Ovary (tissue), 9 donors: ENCODE data around the gene RNF123. TPM values are rescaled to one million over a fixed set of nuclear protein-coding genes. Genes with fewer than 3 reads are reported as not detected.

Experiments used
- DNase-seq, 5 donors: peaks; one replicate each; pipeline ENCODE4 v3.0.0-alpha.2; 2019 to 2020
- H3K27ac ChIP-seq, 2 donors: fragments of 200-600 bp; one replicate each; pipeline versions ENCODE4 v1.5.1 to v1.8.0; 2019 to 2022
- H3K27me3 ChIP-seq: fragments of 200-600 bp; one replicate; pipeline ENCODE4 v1.8.0; 2022
- H3K36me3 ChIP-seq: fragments of 200-600 bp; sonication (generic); one replicate; pipeline ENCODE4 v1.5.1; 2019
- H3K4me1 ChIP-seq: one replicate; pipeline ENCODE4 v1.8.1; 2013; ENCODE audit warnings: mild to moderate bottlenecking, moderate library complexity; ENCODE audit not compliant: insufficient read depth
- H3K4me3 ChIP-seq: fragments of 200-600 bp; sonication (generic); one replicate; pipeline ENCODE4 v1.5.1; 2017
- H3K9me3 ChIP-seq, 2 donors: fragments of 200-600 bp in 1 of 2; sonication (generic) in 1 of 2; one replicate each; pipeline versions ENCODE4 v1.5.1 to v1.8.1; 2013 to 2019; ENCODE audit warnings: mild to moderate bottlenecking in 1 of 2, moderate library complexity in 1 of 2
- EP300 ChIP-seq: sonication (generic); formaldehyde crosslinking; IDR thresholded peaks from one replicate; pipeline ENCODE4 v1.6.1; 2017; ENCODE audit warnings: antibody characterized with exemption
- POLR2A ChIP-seq: fragments of 450-650 bp; IDR thresholded peaks from one replicate; pipeline ENCODE4 v1.6.1; 2017; ENCODE audit warnings: antibody characterized with exemption, mild to moderate bottlenecking, moderate library complexity
- WGBS, 3 donors: extraction: QIAGEN DNeasy Blood & Tissue Kit in 1 of 3; methylation state at CpG; one replicate each; pipeline versions ENCODE4 v1.1.5 to v1.1.7; 2013 to 2017; 5-methylcytosine and 5-hydroxymethylcytosine counted together
- intact Hi-C, 4 donors: fragments of 100-400 bp; cut with DNase I; formaldehyde crosslinking; loops; one replicate each; pipeline versions ENCODE4 v1.11.0 to v1.15.1; 2022 to 2023
- polyA plus RNA-seq, 2 donors: library from polyadenylated mRNA; stranded (reverse); fragments of 200-250 nt in 1 of 2; fragments of 350-450 nt in 1 of 2; fragmentation: Illumina TruSeq in 1 of 2; extraction: RNeasy Lipid Tissue Mini Kit (QIAGEN cat#74804) in 1 of 2; gene quantifications; one replicate each; pipeline ENCODE4 v1.2.3, GENCODE V29; 2013 to 2014
- total RNA-seq, 7 donors: library from RNA; depleted of rRNA in 2 of 7; stranded (reverse); fragments of >200 nt in 2 of 7; fragmentation: NEBNext Ultra II Directional in 3 of 7; extraction: Animal tissue kit (Norgen Biotek cat#: 25700) in 3 of 7; gene quantifications; one replicate each; pipeline versions ENCODE4 v1.1.0 to v1.2.4, GENCODE V29; 2016 to 2023
- TF ChIP-seq, protein P1 (sequence below), 3 donors: fragments of 450-650 bp in 2 of 3; fragments of 200-600 bp in 1 of 3; IDR thresholded peaks; one replicate each; pipeline versions ENCODE4 v1.5.1 to v1.8.0; 2016 to 2022; ENCODE audit warnings: antibody characterized with exemption in 3 of 3, mild to moderate bottlenecking in 1 of 3
- donor health status: DM: no; HTN: no; CAD: no; lungs with moderate emphysema.
- donor health status: DM: no; HTN: no; CAD: no.
- donor health status: Bipolar disorder and iron deficiency.
- donor health status: DM: yes; HTN: yes; CAD: no.
- donor health status: DM: no; HTN: no; CAD: no.
- donor health status: DM: yes; HTN: yes; CAD: no.

RNF123 gene
- total and polyA plus RNA-seq, 9 donors = 15.9 to 37.6 (median 24.0) TPM

- no peaks in the 10 kb centered on the region for H3K27me3 ChIP-seq
- H3K36me3 ChIP-seq = no peaks in the 10 kb centered on the region
- intact Hi-C loops = no loop called here
- H3K27ac ChIP-seq = no peak overlapping the region
- WGBS, 3 donors = 83 to 98% (median 91%) methylated on average over 1 of the region's 1 CpG
- no peaks in the 10 kb centered on the region for H3K9me3 ChIP-seq
- TF ChIP-seq EP300 = no peak
- TF ChIP-seq, protein P1, sequence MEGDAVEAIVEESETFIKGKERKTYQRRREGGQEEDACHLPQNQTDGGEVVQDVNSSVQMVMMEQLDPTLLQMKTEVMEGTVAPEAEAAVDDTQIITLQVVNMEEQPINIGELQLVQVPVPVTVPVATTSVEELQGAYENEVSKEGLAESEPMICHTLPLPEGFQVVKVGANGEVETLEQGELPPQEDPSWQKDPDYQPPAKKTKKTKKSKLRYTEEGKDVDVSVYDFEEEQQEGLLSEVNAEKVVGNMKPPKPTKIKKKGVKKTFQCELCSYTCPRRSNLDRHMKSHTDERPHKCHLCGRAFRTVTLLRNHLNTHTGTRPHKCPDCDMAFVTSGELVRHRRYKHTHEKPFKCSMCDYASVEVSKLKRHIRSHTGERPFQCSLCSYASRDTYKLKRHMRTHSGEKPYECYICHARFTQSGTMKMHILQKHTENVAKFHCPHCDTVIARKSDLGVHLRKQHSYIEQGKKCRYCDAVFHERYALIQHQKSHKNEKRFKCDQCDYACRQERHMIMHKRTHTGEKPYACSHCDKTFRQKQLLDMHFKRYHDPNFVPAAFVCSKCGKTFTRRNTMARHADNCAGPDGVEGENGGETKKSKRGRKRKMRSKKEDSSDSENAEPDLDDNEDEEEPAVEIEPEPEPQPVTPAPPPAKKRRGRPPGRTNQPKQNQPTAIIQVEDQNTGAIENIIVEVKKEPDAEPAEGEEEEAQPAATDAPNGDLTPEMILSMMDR (IDR thresholded peaks at IDR 0.05) = no peak
- no peak for TF ChIP-seq POLR2A
- no peak overlapping the region for H3K4me3 ChIP-seq
- H3K4me1 ChIP-seq = no peaks in the 10 kb centered on the region
- no peak for DNase-seq
Measured at GRCh38 chr3:49649576-49649975, 39.8 kb upstream of the RNF123 start.

DNA sequence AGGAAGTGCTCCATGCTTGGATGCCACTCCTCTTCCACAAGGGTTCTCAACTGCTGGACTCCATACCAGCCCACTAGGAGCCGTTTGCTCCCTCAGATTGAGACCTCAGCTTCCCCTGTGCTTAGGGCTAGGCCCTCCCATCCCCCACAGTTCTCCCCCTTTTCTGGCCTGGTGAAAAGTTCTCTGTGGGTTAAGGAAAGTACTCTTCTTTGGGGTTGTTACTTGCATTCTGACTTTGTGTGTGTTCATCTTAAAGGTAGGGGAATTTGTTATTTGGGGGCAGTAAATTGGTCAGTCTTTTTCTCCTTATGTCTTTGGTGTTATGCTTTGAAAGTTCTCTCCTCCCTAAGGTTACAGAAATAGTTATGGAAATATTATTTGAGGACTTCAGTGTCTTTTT is 39.2 kb upstream of the RNF123 start:
- WGBS, 3 donors = 63 to 88% (median 67%) methylated on average over 1 of the region's 1 CpG
- Histone ChIP-seq H3K27ac (no peak overlapping the region), H3K9me3 (no peaks in the 10 kb centered on the region), H3K4me3 (no peak overlapping the region), H3K36me3 (no peaks in the 10 kb centered on the region), H3K4me1 (no peaks in the 10 kb centered on the region), H3K27me3 (no peaks in the 10 kb centered on the region)
- TF ChIP-seq, protein P1 (IDR thresholded peaks at IDR 0.05) = no peak
- no peak for TF ChIP-seq POLR2A
- TF ChIP-seq EP300 = no peak
- DNase-seq = no peak
- intact Hi-C loops = no loop called here

GRCh38 chr3:49650637-49651036 is 38.7 kb upstream of the RNF123 start:
- Histone ChIP-seq H3K27ac (no peak overlapping the region), H3K36me3 (no peaks in the 10 kb centered on the region), H3K4me3 (no peak overlapping the region), H3K4me1 (no peaks in the 10 kb centered on the region), H3K9me3 (no peaks in the 10 kb centered on the region), H3K27me3 (no peaks in the 10 kb centered on the region)
- intact Hi-C loops = no loop called here
- no peak for DNase-seq
- no peak for TF ChIP-seq POLR2A
- TF ChIP-seq, protein P1 (IDR thresholded peaks at IDR 0.05) = no peak
- TF ChIP-seq EP300 = no peak
- 68 to 70% (median 69%) methylated on average over 8 of the region's 8 CpGs for WGBS, 3 donors

- H3K4me1 ChIP-seq = no peaks in the 10 kb centered on the region
- no peaks in the 10 kb centered on the region for H3K9me3 ChIP-seq
- 86 to 88% (median 87%) methylated on average over 35 to 36 of the region's 36 CpGs for WGBS, 3 donors
- no peak overlapping the region for H3K27ac ChIP-seq
- intact Hi-C loops = no loop called here
- TF ChIP-seq, protein P1 (IDR thresholded peaks at IDR 0.05) = no peak
- no peak for TF ChIP-seq EP300
- no peak for TF ChIP-seq POLR2A
- H3K36me3 ChIP-seq = no peaks in the 10 kb centered on the region
- DNase-seq = peak in 1 of 5 donors; percentile 29
- no peak overlapping the region for H3K4me3 ChIP-seq
- no peaks in the 10 kb centered on the region for H3K27me3 ChIP-seq
Measured at GRCh38 chr3:49652218-49652902, 37.0 kb upstream of the RNF123 start.
